ENCODE results near the gene EYA2.

EYA2 gene

GRCh38 chr20:46985671-46986070, 91.0 kb downstream of the EYA2 start:
- DNase-seq = no peak

GRCh38 chr20:46987001-46987400, 92.4 kb downstream of the EYA2 start:
- DNase-seq = no peak

GRCh38 chr20:46990017-46990595, 95.5 kb downstream of the EYA2 start:
- no peak for DNase-seq

GRCh38 chr20:46990596-46991104, 96.0 kb downstream of the EYA2 start:
- DNase-seq = no peak

- DNase-seq = no peak
Measured at GRCh38 chr20:46991168-46991567, 96.5 kb downstream of the EYA2 start.

- no peak for DNase-seq
Measured at GRCh38 chr20:46991880-46992639, 97.4 kb downstream of the EYA2 start.

- no peak for DNase-seq
Measured at GRCh38 chr20:46992640-46993035, 98.0 kb downstream of the EYA2 start.

- no peak for DNase-seq
Measured at GRCh38 chr20:46993465-46994095, 98.9 kb downstream of the EYA2 start.

- DNase-seq = no peak
Measured at GRCh38 chr20:46994341-46994740, 99.7 kb downstream of the EYA2 start.

GRCh38 chr20:46995561-46996142, 101.0 kb downstream of the EYA2 start:
- DNase-seq = no peak

GRCh38 chr20:46997187-46997586, 102.5 kb downstream of the EYA2 start:
- no peak for DNase-seq

- no peak for DNase-seq
Measured at GRCh38 chr20:46998477-46999240, 104.0 kb downstream of the EYA2 start.

GRCh38 chr20:46999801-47000465, 105.3 kb downstream of the EYA2 start:
- DNase-seq = no peak

GRCh38 chr20:47003223-47003622, 108.6 kb downstream of the EYA2 start:
- DNase-seq = no peak

- DNase-seq = no peak
Measured at GRCh38 chr20:47004179-47004578, 109.5 kb downstream of the EYA2 start.

- DNase-seq = no peak
Measured at GRCh38 chr20:47007826-47008655, 113.4 kb downstream of the EYA2 start.

GRCh38 chr20:47008842-47009518, 114.3 kb downstream of the EYA2 start:
- no peak for DNase-seq

GRCh38 chr20:47009784-47010183, 115.1 kb downstream of the EYA2 start:
- no peak for DNase-seq

GRCh38 chr20:47011984-47012383, 117.3 kb downstream of the EYA2 start:
- no peak for DNase-seq

GRCh38 chr20:47013606-47014005, 119.0 kb downstream of the EYA2 start:
- DNase-seq = no peak

Data from SW 1271 (cell line).